LHCN-M2 (cell line): Measurements from ENCODE around the gene RNF44. TPM values are rescaled to one million over a fixed set of nuclear protein-coding genes. Genes with fewer than 3 reads are reported as not detected.

ENCODE experiments used
- total RNA-seq: library from RNA; depleted of rRNA; stranded (reverse); fragments of >200 nt; gene quantifications from 2 replicates; pipeline ENCODE4 v1.2.3, GENCODE V29; 2014; rRNA removed

RNF44 gene
- total RNA-seq, 1 experiment from 2014 or later: 5.5 TPM

Other genes starting within 250 kb of the RNF44 start
- gene KIAA1191, start 175.6 kb downstream of the RNF44 start, total RNA-seq: 110 and 118 TPM in 2 replicates
- 9.3 and 12.6 TPM in 2 replicates for gene ARL10, start 171.9 kb downstream of the RNF44 start, total RNA-seq
- gene NOP16, start 148.8 kb downstream of the RNF44 start, total RNA-seq: 21.7 and 28.1 TPM in 2 replicates
- gene HIGD2A, start 148.7 kb downstream of the RNF44 start, total RNA-seq: 85.1 and 102 TPM in 2 replicates
- 138 and 149 TPM in 2 replicates for gene CLTB, start 120.9 kb downstream of the RNF44 start, total RNA-seq
- gene FAF2, start 89.0 kb downstream of the RNF44 start, total RNA-seq: 37.9 and 42.4 TPM in 2 replicates
- gene CDHR2, start 11.9 kb upstream of the RNF44 start, total RNA-seq: not detected in 2 replicates
- 11.7 and 16.2 TPM in 2 replicates for gene GPRIN1, start 72.8 kb upstream of the RNF44 start, total RNA-seq
- gene SNCB, start 93.1 kb upstream of the RNF44 start, total RNA-seq: 0.83 and 2.0 TPM in 2 replicates
- gene EIF4E1B, start 93.3 kb upstream of the RNF44 start, total RNA-seq: not detected in 2 replicates
- 49.7 and 50.8 TPM in 2 replicates for gene TSPAN17, start 110.1 kb upstream of the RNF44 start, total RNA-seq